Kidney (tissue), 14 donors: ENCODE data around the gene RAC2. TPM values are rescaled to one million over a fixed set of nuclear protein-coding genes. Genes with fewer than 3 reads are reported as not detected.

Experiments
- DNase-seq, 5 donors: peaks; one replicate each; pipeline ENCODE4 v3.0.0-alpha.2; 2013 to 2020
- FAIRE-seq: peaks from 2 replicates; lab custom pipeline; 2012; peaks lifted over from hg19 to GRCh38; lab: Jason Lieb, UNC
- H3K27ac ChIP-seq, 2 donors: one replicate each; pipeline ENCODE4 v1.7.0; 2013; ENCODE audit warnings: low read depth in 2 of 2, low read length in 2 of 2, inconsistent platforms in 1 of 2
- H3K27me3 ChIP-seq: one replicate; pipeline ENCODE4 v1.7.1; 2013; ENCODE audit warnings: low read length, inconsistent platforms; ENCODE audit not compliant: control insufficient read depth, insufficient read depth
- H3K36me3 ChIP-seq, 3 donors: one replicate each; pipeline versions ENCODE4 v1.7.0 to v1.7.1; 2013; ENCODE audit warnings: low read length in 3 of 3, control low read depth in 1 of 3, inconsistent platforms in 1 of 3; ENCODE audit not compliant: insufficient read depth in 3 of 3, control insufficient read depth in 2 of 3
- H3K4me1 ChIP-seq, 3 donors: one replicate each; pipeline versions ENCODE4 v1.7.0 to v1.7.1; 2013; ENCODE audit warnings: low read length in 3 of 3, inconsistent platforms in 1 of 3, low read depth in 1 of 3; ENCODE audit not compliant: control insufficient read depth in 2 of 3, insufficient read depth in 2 of 3
- H3K4me3 ChIP-seq, 3 donors: one replicate each; pipeline versions ENCODE4 v1.7.0 to v1.8.1; 2013; ENCODE audit warnings: low read length in 3 of 3, control low read depth in 1 of 3, inconsistent platforms in 1 of 3
- H3K9ac ChIP-seq, 3 donors: one replicate each; pipeline versions ENCODE4 v1.7.0 to v1.7.1; 2013; ENCODE audit warnings: low read length in 3 of 3, control low read depth in 1 of 3, inconsistent platforms in 1 of 3
- H3K9me3 ChIP-seq, 3 donors: one replicate each; pipeline versions ENCODE4 v1.7.0 to v1.7.1; 2013; ENCODE audit warnings: low read length in 3 of 3, control low read depth in 1 of 3, inconsistent platforms in 1 of 3; ENCODE audit not compliant: control insufficient read depth in 2 of 3, insufficient read depth in 1 of 3
- intact Hi-C: fragments of 100-400 bp; cut with DNase I; formaldehyde crosslinking; loops from one replicate; pipeline ENCODE4 v1.11.1; 2022
- polyA plus RNA-seq: library from polyadenylated mRNA; stranded (reverse); fragments of 350-450 nt; fragmentation: Illumina TruSeq; extraction: RNeasy Lipid Tissue Mini Kit (QIAGEN cat#74804); gene quantifications from one replicate; pipeline ENCODE4 v1.2.3, GENCODE V29; 2014; ENCODE audit warnings: low read depth, low replicate concordance; ENCODE audit not compliant: insufficient read depth
- total RNA-seq: library from RNA; stranded (reverse); fragmentation: NEBNext Ultra II Directional; extraction: Animal tissue kit (Norgen Biotek cat#: 25700); gene quantifications from one replicate; pipeline ENCODE4 v1.2.1, GENCODE V29; 2021
- TF ChIP-seq, protein P1 (sequence below): IDR thresholded peaks from 3 replicates; pipeline ENCODE4 v1.5.1; 2012; ENCODE audit warnings: mild to moderate bottlenecking, moderate library complexity, borderline replicate concordance; ENCODE audit not compliant: insufficient read depth; ENCODE audit errors: extremely low read depth
- donor health status: control.
- donor health status: control.
- donor health status: control.
- donor health status: control.
- donor health status: control.
- donor health status: DM: yes; HTN: yes; CAD: no.
- donor health status: Normal renal cell carcinoma (clear cell type).

The RAC2 gene
- total and polyA plus RNA-seq, 2 donors from 2014 or later = 4.5 to 38.6 TPM

DNA sequence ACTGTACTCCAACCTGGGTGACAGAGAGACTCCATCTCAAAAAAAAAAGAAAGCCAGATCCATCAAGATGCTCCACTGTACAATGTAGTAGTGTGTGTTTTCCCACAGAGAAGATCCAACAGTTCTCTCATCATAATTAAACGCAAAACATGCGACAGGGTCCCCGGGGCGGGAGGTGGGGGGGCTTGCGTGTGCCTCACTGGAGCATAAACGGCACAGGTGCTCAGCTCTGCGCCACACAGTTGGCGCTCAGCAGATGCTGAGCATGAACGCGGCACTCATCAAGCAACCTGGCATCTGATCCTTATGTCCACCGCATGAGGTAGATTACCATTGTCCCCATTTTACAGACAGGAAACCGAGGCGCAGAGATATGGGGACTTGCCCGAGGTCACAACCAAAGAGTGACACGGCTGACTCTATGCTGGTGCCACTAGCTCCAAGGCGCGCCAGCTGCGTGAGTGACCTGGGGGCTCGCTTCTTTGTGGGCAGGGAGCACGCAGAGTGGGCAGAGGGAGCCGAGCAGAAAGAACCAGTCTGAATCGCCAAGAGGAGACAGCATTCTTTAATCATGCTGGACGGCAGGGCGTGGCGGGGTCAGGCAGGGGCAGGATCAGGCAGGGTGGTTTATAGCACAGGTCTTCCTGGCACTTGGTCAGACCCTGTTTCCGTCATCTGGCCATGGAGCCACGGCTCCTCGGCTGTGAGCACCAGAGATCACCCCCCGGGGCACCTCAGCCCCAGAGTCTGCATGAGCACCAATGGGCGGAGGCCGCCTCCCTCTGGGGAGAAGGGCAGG, 64.2 kb downstream of the RAC2 start:
- Histone ChIP-seq H3K4me1 (peaks cover 0 to 23% (median 9%) of the 10 kb centered on the region in 3 donors), H3K27ac (peak overlapping the region in 1 of 2 donors; percentile 3)

GRCh38 chr22:37179126-37179470, 65.0 kb downstream of the RAC2 start:
- peak overlapping the region in 1 of 2 donors; percentile 43 for H3K27ac ChIP-seq

More for the DNA sequence above, 64.2 kb downstream of the RAC2 start:
- FAIRE-seq = no peak
- H3K36me3 ChIP-seq = no peaks in the 10 kb centered on the region
- H3K27me3 ChIP-seq = no peaks in the 10 kb centered on the region
- H3K4me3 ChIP-seq = no peak overlapping the region
- H3K9me3 ChIP-seq = no peaks in the 10 kb centered on the region
- peak in 1 of 5 donors; percentile 77 for DNase-seq
- no peak overlapping the region for H3K9ac ChIP-seq
- intact Hi-C loops = no loop called here
- TF ChIP-seq, protein P1, sequence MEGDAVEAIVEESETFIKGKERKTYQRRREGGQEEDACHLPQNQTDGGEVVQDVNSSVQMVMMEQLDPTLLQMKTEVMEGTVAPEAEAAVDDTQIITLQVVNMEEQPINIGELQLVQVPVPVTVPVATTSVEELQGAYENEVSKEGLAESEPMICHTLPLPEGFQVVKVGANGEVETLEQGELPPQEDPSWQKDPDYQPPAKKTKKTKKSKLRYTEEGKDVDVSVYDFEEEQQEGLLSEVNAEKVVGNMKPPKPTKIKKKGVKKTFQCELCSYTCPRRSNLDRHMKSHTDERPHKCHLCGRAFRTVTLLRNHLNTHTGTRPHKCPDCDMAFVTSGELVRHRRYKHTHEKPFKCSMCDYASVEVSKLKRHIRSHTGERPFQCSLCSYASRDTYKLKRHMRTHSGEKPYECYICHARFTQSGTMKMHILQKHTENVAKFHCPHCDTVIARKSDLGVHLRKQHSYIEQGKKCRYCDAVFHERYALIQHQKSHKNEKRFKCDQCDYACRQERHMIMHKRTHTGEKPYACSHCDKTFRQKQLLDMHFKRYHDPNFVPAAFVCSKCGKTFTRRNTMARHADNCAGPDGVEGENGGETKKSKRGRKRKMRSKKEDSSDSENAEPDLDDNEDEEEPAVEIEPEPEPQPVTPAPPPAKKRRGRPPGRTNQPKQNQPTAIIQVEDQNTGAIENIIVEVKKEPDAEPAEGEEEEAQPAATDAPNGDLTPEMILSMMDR = no peak

DNA sequence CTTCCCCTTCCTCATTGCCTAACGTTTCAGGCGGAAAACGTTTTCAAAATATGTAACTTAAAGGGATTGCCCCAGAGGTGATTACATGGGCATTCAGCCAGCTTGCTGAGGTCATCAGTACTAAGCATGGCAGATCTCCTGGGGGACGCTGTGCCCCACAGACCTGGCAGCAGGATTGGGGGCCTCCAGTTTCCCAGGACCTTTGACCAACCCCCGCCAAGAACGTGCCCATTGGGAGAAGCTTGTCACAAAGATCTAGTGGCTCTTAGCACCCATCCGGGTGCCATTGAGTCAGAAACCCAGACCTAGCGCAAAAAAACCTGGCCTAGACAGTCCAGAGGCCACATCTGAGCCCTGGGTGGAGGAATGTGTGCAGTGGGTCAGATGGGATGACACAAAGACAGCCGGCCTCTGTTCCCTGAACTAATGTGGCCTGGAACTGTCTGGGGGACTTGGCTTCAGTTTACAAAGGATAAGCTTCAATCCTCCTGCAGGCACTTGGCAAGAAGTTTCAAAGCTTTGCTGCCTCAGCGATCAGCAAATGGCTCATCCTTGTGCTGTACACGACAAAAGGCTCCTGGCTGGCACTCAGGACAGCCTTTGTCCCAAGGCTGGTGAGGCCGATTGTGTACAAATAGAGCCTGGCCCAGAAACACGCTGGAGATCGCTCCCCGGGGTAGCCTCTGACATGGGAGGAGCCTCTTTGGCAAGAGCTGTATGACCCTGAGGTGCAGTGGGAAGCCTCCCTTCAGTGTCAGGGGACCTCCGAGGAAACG, 65.5 kb downstream of the RAC2 start:
- no peaks in the 10 kb centered on the region for H3K9me3 ChIP-seq
- DNase-seq = peak in 4 of 5 donors; percentile 50 to 72 (median 56)
- peak overlapping the region in 1 of 3 donors; percentile 60 for H3K9ac ChIP-seq
- no peak overlapping the region for H3K4me3 ChIP-seq
- TF ChIP-seq, protein P1 = no peak
- no peak for FAIRE-seq
- H3K27me3 ChIP-seq = no peaks in the 10 kb centered on the region
- peak overlapping the region in 1 of 2 donors; percentile 43 for H3K27ac ChIP-seq
- intact Hi-C loops = no loop called here
- peaks cover 0 to 23% (median 9%) of the 10 kb centered on the region in 3 donors for H3K4me1 ChIP-seq
- H3K36me3 ChIP-seq = no peaks in the 10 kb centered on the region

More at GRCh38 chr22:37179126-37179470, 65.0 kb downstream of the RAC2 start:
- no peak for FAIRE-seq
- H3K9me3 ChIP-seq = no peaks in the 10 kb centered on the region
- peaks cover 0 to 23% (median 9%) of the 10 kb centered on the region in 3 donors for H3K4me1 ChIP-seq
- TF ChIP-seq, protein P1 = no peak
- H3K27me3 ChIP-seq = no peaks in the 10 kb centered on the region
- no peaks in the 10 kb centered on the region for H3K36me3 ChIP-seq
- peak overlapping the region in 1 of 3 donors; percentile 60 for H3K9ac ChIP-seq
- no peak overlapping the region for H3K4me3 ChIP-seq
- intact Hi-C loops = no loop called here
- no peak for DNase-seq
